WERI-Rb-1 (cell line): ENCODE results near the gene EEFSEC.

Experiments
- DNase-seq: peaks from one replicate; pipeline ENCODE4 v3.0.0-alpha.2; 2020
- H3K27ac ChIP-seq: fragments of 250-450 bp; sonication (Bioruptor Pico); 2 replicates; pipeline ENCODE4 v1.5.1; 2020; ENCODE audit warnings: mild to moderate bottlenecking, moderate library complexity
- H3K27me3 ChIP-seq: fragments of 250-450 bp; sonication (Bioruptor Pico); 2 replicates; pipeline ENCODE4 v1.5.1; 2021; ENCODE audit warnings: mild to moderate bottlenecking, low read depth, moderate library complexity; ENCODE audit not compliant: insufficient read depth, severe bottlenecking
- H3K36me3 ChIP-seq: fragments of 250-450 bp; sonication (Bioruptor Pico); 2 replicates; pipeline ENCODE4 v1.5.1; 2020; ENCODE audit warnings: mild to moderate bottlenecking, moderate library complexity
- H3K4me3 ChIP-seq: 2 replicates; pipeline ENCODE4 v1.5.1; 2011; ENCODE audit warnings: low read depth, mild to moderate bottlenecking, control low read depth, low read length
- H3K9me3 ChIP-seq: fragments of 250-450 bp; sonication (Bioruptor Pico); 2 replicates; pipeline ENCODE4 v1.5.1; 2021; ENCODE audit warnings: mild to moderate bottlenecking, moderate library complexity; ENCODE audit not compliant: severe bottlenecking
- TF ChIP-seq, protein P1 (sequence below): IDR thresholded peaks from 2 replicates; pipeline ENCODE4 v1.5.1; 2011; ENCODE audit warnings: low read depth, mild to moderate bottlenecking, control low read depth, inconsistent platforms, low read length

Gene EEFSEC

DNA sequence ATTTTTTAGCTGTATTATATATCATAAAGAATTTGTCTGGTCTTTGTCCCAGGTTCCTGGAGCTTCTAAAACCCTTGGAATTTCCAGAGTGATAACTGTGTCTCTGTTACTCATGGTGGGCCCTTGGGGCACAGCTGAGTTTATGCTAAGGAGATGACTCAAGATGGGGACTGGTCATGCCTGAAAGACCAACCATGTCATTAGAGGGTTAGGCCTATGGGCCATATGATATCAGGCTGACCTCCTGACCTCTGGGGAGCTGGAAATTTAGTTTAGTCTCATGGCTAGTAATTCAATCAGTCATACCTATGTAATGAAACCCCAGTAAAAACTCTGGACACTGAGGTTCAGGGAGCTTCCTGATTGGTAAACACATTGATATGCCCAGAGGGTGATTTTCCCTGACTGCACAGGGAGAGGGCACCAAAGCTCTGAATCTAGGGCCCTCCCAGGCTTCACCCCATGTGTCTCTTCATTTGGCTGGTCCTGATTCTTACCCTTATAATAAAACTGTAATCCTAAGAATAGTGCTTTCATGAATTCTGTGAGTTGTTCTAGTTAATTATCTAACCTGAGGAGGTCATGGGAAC is 69.6 kb downstream of the EEFSEC start:
- TF ChIP-seq, protein P1, sequence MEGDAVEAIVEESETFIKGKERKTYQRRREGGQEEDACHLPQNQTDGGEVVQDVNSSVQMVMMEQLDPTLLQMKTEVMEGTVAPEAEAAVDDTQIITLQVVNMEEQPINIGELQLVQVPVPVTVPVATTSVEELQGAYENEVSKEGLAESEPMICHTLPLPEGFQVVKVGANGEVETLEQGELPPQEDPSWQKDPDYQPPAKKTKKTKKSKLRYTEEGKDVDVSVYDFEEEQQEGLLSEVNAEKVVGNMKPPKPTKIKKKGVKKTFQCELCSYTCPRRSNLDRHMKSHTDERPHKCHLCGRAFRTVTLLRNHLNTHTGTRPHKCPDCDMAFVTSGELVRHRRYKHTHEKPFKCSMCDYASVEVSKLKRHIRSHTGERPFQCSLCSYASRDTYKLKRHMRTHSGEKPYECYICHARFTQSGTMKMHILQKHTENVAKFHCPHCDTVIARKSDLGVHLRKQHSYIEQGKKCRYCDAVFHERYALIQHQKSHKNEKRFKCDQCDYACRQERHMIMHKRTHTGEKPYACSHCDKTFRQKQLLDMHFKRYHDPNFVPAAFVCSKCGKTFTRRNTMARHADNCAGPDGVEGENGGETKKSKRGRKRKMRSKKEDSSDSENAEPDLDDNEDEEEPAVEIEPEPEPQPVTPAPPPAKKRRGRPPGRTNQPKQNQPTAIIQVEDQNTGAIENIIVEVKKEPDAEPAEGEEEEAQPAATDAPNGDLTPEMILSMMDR, result no peak
- Histone ChIP-seq H3K36me3 (no peaks in the 10 kb centered on the region), H3K9me3 (peaks cover 7% of the 10 kb centered on the region), H3K27me3 (no peaks in the 10 kb centered on the region), H3K27ac (no peak overlapping the region), H3K4me3 (no peak overlapping the region)
- no peak for DNase-seq

DNA sequence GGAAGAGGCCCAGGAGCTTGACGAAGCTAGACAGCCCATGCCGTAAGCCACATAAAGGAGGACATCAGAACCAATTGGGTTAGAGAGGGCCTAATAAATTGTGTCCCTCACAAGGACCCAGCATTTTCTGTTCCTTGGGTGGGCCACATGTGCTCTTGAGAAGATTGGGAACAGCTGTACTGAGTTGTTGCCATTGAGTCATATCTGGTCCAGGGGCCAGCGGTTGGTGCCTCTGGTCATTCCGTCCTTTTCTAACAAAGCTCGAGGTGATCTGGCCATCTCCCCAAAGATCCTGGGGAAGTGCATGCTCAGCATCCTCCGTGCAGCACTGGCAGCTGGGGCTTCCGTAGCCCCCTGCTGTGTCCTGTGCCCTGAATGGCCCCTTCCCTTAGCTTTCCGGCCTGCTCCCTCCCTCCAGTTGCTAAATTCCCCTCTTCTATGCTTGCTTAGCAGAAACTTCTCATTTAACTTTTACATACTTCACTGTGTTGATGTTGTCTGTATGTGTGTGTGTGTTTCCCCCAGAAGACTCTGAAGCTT is 73.0 kb downstream of the EEFSEC start:
- TF ChIP-seq, protein P1, result no peak
- DNase-seq, result no peak
- Histone ChIP-seq H3K27ac (no peak overlapping the region), H3K4me3 (no peak overlapping the region), H3K27me3 (no peaks in the 10 kb centered on the region), H3K36me3 (no peaks in the 10 kb centered on the region), H3K9me3 (peaks cover 7% of the 10 kb centered on the region)

DNA sequence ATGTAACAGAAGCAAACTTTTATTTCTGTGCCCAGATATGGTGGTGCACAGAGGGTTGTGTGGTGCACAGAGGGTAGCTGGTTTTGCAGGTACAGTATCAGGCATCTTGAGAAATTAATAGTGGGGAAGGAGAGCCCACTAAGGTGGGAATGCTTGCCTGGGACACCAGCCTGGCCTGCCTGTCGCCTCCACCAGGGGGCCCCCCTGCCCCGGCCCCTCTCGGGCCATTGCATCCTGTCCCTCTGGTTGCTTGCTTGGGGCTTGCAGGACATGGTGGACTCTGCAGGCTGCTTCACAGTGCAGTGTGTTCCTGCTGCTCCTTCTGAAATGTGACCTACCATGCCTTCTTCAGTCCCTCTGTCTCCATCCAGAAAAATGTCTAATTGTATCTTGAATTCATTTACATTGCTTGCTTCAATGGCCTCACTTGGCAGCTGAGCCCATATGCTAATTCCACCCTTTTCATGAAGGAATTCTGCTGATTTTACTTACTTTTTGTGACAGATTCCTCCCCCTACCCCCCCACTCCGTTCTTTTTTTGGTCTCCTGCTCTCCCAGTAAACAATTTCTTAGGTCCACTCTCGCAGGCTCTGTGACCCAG is 73.6 kb downstream of the EEFSEC start:
- Histone ChIP-seq H3K27me3 (no peaks in the 10 kb centered on the region), H3K27ac (no peak overlapping the region)
- peak; percentile 61 for DNase-seq

GRCh38 chr3:128227507-128227906 is 74.2 kb downstream of the EEFSEC start:
- no peak for DNase-seq
- Histone ChIP-seq H3K4me3 (no peak overlapping the region), H3K36me3 (no peaks in the 10 kb centered on the region), H3K27ac (no peak overlapping the region), H3K27me3 (no peaks in the 10 kb centered on the region), H3K9me3 (peaks cover 7% of the 10 kb centered on the region)
- TF ChIP-seq, protein P1, result no peak

More for the DNA sequence above, 73.6 kb downstream of the EEFSEC start:
- no peak overlapping the region for H3K4me3 ChIP-seq
- H3K36me3 ChIP-seq, result no peaks in the 10 kb centered on the region
- H3K9me3 ChIP-seq, result peaks cover 7% of the 10 kb centered on the region
- TF ChIP-seq, protein P1, result peak; percentile 97

- Histone ChIP-seq H3K36me3 (no peaks in the 10 kb centered on the region), H3K9me3 (peaks cover 1% of the 10 kb centered on the region), H3K4me3 (no peak overlapping the region), H3K27ac (no peak overlapping the region), H3K27me3 (no peaks in the 10 kb centered on the region)
- DNase-seq, result no peak
- TF ChIP-seq, protein P1, result no peak
Observed at GRCh38 chr3:128228366-128228910, 75.2 kb downstream of the EEFSEC start.
